ENCODE data around the gene MED8. TPM values are rescaled to one million over a fixed set of nuclear protein-coding genes. Genes with fewer than 3 reads are reported as not detected.
A peak's percentile ranks its signal among the peaks of the same experiment; 100 is the strongest.

MED8 gene
- total RNA-seq, 1 experiment from 2014 or later: 54.8 TPM

DNA sequence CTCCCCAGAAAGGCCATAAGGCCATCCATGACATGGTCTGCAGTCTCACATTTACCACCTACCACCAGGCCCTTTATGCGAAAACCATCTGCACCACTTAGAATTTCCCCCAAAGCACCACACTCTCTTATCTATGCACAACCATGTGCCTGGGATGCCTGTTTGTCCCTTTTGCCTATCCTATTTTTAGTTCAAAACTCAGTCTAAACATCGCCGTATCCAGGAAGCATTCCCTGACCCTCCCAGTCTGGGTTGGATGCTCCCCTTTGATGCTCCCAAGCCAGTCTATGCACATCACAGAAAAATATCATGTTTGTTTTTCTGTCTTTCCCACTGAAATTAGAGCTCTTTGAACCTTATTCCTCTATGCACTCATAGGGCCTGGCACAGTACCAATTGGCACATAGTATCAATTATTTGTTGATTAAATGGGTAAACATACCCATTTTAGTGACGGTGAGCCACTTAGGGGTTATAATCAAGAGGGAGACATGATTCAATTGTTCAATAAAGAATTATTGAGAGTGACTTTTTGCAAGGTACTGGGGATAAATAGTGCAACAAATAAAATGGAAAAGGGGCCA, 45.2 kb downstream of the MED8 start:
- CTCF ChIA-PET: interaction anchor here (0.6 kb wide), 1 partner anchor 306 kb away, joined by 3 read pairs; the partner anchor contains the start of gene KDM4A

DNA sequence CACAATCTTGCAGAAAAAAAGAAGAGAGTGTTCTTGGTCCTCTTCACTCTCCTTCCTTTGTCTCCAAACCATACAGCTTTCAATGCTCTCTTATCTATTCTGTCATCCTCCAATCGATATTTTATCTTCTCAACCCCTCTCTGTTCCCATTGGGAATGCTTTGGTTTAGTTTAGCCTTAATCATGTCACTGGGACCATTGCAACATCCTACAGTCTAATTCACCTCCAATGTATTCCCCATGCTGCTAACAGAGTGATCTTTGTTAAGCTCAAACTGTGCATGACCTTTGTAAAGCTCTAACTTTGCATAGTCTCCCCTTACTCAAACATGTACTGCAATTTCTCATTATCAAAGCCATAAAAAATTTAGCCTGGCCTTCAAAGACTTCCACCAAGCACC, 49.0 kb downstream of the MED8 start:
- Histone ChIP-seq H3K4me2 (no peak overlapping the region), H3K27me3 (ENCODE audit: insufficient read depth, low read depth) (no peaks in the 10 kb centered on the region), H2AFZ (no peak overlapping the region), H3K9me3 (ENCODE audit: insufficient read depth, low read depth) (no peaks in the 10 kb centered on the region), H3K79me2 (ENCODE audit: low read depth) (no peaks in the 10 kb centered on the region), H3K36me3 (ENCODE audit: low read depth) (no peaks in the 10 kb centered on the region), H3K27ac (no peak overlapping the region), H3K9me2 (ENCODE audit: insufficient read depth) (no peaks in the 10 kb centered on the region), H3F3A (ENCODE audit: insufficient read depth, low read depth) (peaks cover 29% of the 10 kb centered on the region), H3K4me3 (no peak overlapping the region), H3K4me1 (replicated peaks; ENCODE audit: insufficient read depth) (peaks cover 33% of the 10 kb centered on the region), H4K20me1 (ENCODE audit: insufficient read depth) (no peaks in the 10 kb centered on the region)
- no TSS peak for BruUV-seq (replicated peaks)
- no peak for TF ChIP-seq EZH2 (IDR thresholded peaks at IDR 0.05; ENCODE audit: low read depth)
- TF ChIP-seq, protein P1, sequence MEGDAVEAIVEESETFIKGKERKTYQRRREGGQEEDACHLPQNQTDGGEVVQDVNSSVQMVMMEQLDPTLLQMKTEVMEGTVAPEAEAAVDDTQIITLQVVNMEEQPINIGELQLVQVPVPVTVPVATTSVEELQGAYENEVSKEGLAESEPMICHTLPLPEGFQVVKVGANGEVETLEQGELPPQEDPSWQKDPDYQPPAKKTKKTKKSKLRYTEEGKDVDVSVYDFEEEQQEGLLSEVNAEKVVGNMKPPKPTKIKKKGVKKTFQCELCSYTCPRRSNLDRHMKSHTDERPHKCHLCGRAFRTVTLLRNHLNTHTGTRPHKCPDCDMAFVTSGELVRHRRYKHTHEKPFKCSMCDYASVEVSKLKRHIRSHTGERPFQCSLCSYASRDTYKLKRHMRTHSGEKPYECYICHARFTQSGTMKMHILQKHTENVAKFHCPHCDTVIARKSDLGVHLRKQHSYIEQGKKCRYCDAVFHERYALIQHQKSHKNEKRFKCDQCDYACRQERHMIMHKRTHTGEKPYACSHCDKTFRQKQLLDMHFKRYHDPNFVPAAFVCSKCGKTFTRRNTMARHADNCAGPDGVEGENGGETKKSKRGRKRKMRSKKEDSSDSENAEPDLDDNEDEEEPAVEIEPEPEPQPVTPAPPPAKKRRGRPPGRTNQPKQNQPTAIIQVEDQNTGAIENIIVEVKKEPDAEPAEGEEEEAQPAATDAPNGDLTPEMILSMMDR (conservative IDR thresholded peaks at IDR 0.05): no peak
- intact Hi-C loops (cut with micrococcal nuclease; ENCODE audit: unreplicated experiment): no loop called here
- ChIA-PET CTCF (interaction anchor here (0.6 kb wide), 1 partner anchor 66 kb away, joined by 6 read pairs; no protein-coding TSS in a partner anchor), POLR2A (ENCODE audit: unreplicated experiment) (no interaction called here)
- DNase-seq: no peak

More for the DNA sequence above, 45.2 kb downstream of the MED8 start:
- H3K4me2 ChIP-seq: peak overlapping the region; percentile 56
- POLR2A ChIA-PET (ENCODE audit: unreplicated experiment): interaction anchor here (0.6 kb wide), 3 partner anchors 14 to 574 kb away, joined by 4 to 12 read pairs (median 5); partner anchors contain the start of gene CDC20
- BruUV-seq (replicated peaks): no TSS peak
- H3K36me3 ChIP-seq (ENCODE audit: low read depth): no peaks in the 10 kb centered on the region
- peaks cover 55% of the 10 kb centered on the region for H3K4me1 ChIP-seq (replicated peaks; ENCODE audit: insufficient read depth)
- TF ChIP-seq EZH2 (IDR thresholded peaks at IDR 0.05; ENCODE audit: low read depth): no peak
- TF ChIP-seq, protein P1 (conservative IDR thresholded peaks at IDR 0.05): no peak
- H3F3A ChIP-seq (ENCODE audit: insufficient read depth, low read depth): peaks cover 50% of the 10 kb centered on the region
- intact Hi-C loops (cut with micrococcal nuclease; ENCODE audit: unreplicated experiment): no loop called here
- H3K9me3 ChIP-seq (ENCODE audit: insufficient read depth, low read depth): no peaks in the 10 kb centered on the region
- peak overlapping the region; percentile 62 for H3K27ac ChIP-seq
- no peak overlapping the region for H2AFZ ChIP-seq
- no peaks in the 10 kb centered on the region for H3K79me2 ChIP-seq (ENCODE audit: low read depth)
- H4K20me1 ChIP-seq (ENCODE audit: insufficient read depth): no peaks in the 10 kb centered on the region
- DNase-seq: no peak
- no peak overlapping the region for H3K4me3 ChIP-seq
- no peaks in the 10 kb centered on the region for H3K27me3 ChIP-seq (ENCODE audit: insufficient read depth, low read depth)
- no peaks in the 10 kb centered on the region for H3K9me2 ChIP-seq (ENCODE audit: insufficient read depth)

DNA sequence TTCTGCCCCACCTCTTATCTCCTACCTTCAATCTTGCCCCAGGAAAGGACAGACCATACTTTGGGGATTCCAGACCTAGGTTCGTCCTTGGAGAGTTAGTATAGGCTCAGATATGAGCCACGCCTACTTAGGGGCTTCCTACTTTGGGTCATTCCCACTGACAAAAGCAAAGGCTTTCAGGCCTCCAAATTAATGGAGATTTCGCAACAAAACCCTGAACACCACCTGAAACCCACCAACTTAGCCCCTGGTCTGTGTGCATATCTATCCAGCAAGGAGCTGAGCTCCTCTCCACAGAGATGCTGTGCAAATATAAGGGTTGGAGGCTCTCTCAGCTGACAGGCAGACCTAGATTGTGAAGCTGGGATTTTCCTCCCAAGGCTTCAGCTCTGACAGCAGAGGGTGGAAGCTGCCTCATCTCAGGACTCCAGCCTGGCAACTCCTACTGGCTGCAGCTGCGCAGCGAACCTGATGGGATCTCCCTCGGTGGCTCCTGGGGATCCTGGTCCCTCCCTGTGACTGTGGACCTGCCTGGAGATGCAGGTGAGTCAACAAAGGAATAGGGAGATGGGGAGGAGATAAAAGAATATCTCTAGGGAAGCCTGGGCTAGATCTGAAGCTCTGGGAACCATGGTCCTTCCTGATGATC, 49.9 kb downstream of the MED8 start:
- ChIA-PET CTCF (no interaction called here), POLR2A (ENCODE audit: unreplicated experiment) (no interaction called here)
- Histone ChIP-seq H3K36me3 (ENCODE audit: low read depth) (no peaks in the 10 kb centered on the region), H3F3A (ENCODE audit: insufficient read depth, low read depth) (peaks cover 23% of the 10 kb centered on the region), H3K9me3 (ENCODE audit: insufficient read depth, low read depth) (no peaks in the 10 kb centered on the region), H2AFZ (no peak overlapping the region), H3K27ac (no peak overlapping the region), H3K4me1 (replicated peaks; ENCODE audit: insufficient read depth) (peaks cover 24% of the 10 kb centered on the region), H3K9me2 (ENCODE audit: insufficient read depth) (no peaks in the 10 kb centered on the region), H3K4me2 (no peak overlapping the region), H4K20me1 (ENCODE audit: insufficient read depth) (no peaks in the 10 kb centered on the region), H3K27me3 (ENCODE audit: insufficient read depth, low read depth) (no peaks in the 10 kb centered on the region), H3K4me3 (no peak overlapping the region), H3K79me2 (ENCODE audit: low read depth) (no peaks in the 10 kb centered on the region)
- DNase-seq: no peak
- intact Hi-C loops (cut with micrococcal nuclease; ENCODE audit: unreplicated experiment): no loop called here
- TF ChIP-seq, protein P1 (conservative IDR thresholded peaks at IDR 0.05): no peak
- no peak for TF ChIP-seq EZH2 (IDR thresholded peaks at IDR 0.05; ENCODE audit: low read depth)
- BruUV-seq (replicated peaks): no TSS peak
